Gastrocnemius medialis (tissue), 4 donors: Measurements from ENCODE around the gene FGF23. TPM values are rescaled to one million over a fixed set of nuclear protein-coding genes. Genes with fewer than 3 reads are reported as not detected.

Experiments used
- ATAC-seq, 2 donors: fragments of 150-250 bp; one replicate each; pipeline ENCODE4 v1.9.1; 2016
- DNase-seq, 2 donors: peaks; one replicate each; pipeline ENCODE4 v3.0.0-alpha.2; 2019
- H3K27ac ChIP-seq, 4 donors: fragments of 200-600 bp; sonication (generic); 1 replicate in 1 of 4; 2 replicates in 3 of 4; pipeline ENCODE4 v1.5.1; 2016 to 2018; ENCODE audit warnings: mild to moderate bottlenecking in 2 of 4, moderate library complexity in 1 of 4
- H3K27me3 ChIP-seq, 3 donors: fragments of 200-600 bp; sonication (generic) in 2 of 3; 1 replicate in 1 of 3; 2 replicates in 2 of 3; pipeline versions ENCODE4 v1.5.1 to v1.6.0; 2016 to 2019; ENCODE audit warnings: mild to moderate bottlenecking in 1 of 3, moderate library complexity in 1 of 3
- H3K36me3 ChIP-seq, 2 donors: fragments of 200-600 bp; sonication (generic) in 1 of 2; one replicate each; pipeline ENCODE4 v1.5.1; 2017 to 2018
- H3K4me1 ChIP-seq, 2 donors: fragments of 200-600 bp; sonication (generic) in 1 of 2; one replicate each; pipeline ENCODE4 v1.5.1; 2016 to 2017; ENCODE audit warnings: mild to moderate bottlenecking in 2 of 2
- H3K4me3 ChIP-seq, 4 donors: fragments of 200-600 bp; sonication (generic) in 3 of 4; 1 replicate in 1 of 4; 2 replicates in 3 of 4; pipeline ENCODE4 v1.5.1; 2016 to 2019; ENCODE audit warnings: mild to moderate bottlenecking in 2 of 4
- H3K9me3 ChIP-seq, 3 donors: fragments of 200-600 bp; sonication (generic) in 2 of 3; 1 replicate in 1 of 3; 2 replicates in 2 of 3; pipeline ENCODE4 v1.5.1; 2016 to 2019
- CTCF ChIP-seq, 5 experiments: fragments of 450-650 bp in 3 of 5; fragments of 200-600 bp in 2 of 5; sonication (generic) in 2 of 5; IDR thresholded peaks in 4 of 5; conservative IDR thresholded peaks in 1 of 5; 1 replicate in 4 of 5; 2 replicates in 1 of 5; pipeline ENCODE4 v1.5.1; 2016 to 2019; ENCODE audit warnings: antibody characterized with exemption in 5 of 5, mild to moderate bottlenecking in 3 of 5, moderate library complexity in 3 of 5
- POLR2A ChIP-seq, 2 donors: fragments of 450-650 bp; IDR thresholded peaks; one replicate each; pipeline ENCODE4 v1.6.1; 2017; ENCODE audit warnings: antibody characterized with exemption in 2 of 2, mild to moderate bottlenecking in 2 of 2, moderate library complexity in 2 of 2
- in situ Hi-C, 4 donors: fragments of 200-750 bp; cut with MboI; loops; one replicate each; pipeline versions ENCODE4 v1.15.0 to v1.8.0; 2017; ENCODE audit warnings: low sequenced_read_pairs in 4 of 4
- intact Hi-C: fragments of 100-400 bp; cut with DNase I; formaldehyde crosslinking; loops from one replicate; pipeline ENCODE4 v1.15.1; 2023; ENCODE audit warnings: low total_unique reads
- total RNA-seq, 4 donors: library from RNA; depleted of rRNA; stranded (reverse); fragments of >200 nt; gene quantifications; one replicate each; pipeline versions ENCODE4 v1.1.0 to v1.2.3, GENCODE V29; 2016

Gene FGF23
- total RNA-seq, 4 donors from 2014 or later = not detected

DNA sequence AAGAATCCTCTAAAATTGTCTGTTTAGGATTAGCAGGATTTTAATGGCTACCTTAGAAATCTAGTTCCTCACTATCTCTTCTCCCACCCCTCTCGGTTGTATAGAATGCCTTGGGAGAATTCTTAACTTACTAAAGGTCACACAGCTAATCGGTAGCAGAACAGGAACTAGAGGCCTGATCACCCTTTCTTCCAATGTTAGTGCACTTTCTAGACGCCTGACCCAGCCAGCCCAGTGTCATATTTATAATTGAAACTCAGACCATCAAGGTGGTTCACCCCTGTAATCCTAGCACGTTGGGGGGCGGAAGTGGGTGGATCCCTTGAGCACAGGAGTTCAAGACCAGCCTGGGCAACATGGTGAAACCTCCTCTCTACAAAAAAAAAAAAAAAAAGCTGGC lies 56.8 kb downstream of the FGF23 start:
- no peak overlapping the region for H3K27ac ChIP-seq
- no peaks in the 10 kb centered on the region for H3K27me3 ChIP-seq
- peaks cover 19 to 21% of the 10 kb centered on the region in 2 donors for H3K4me1 ChIP-seq
- TF ChIP-seq POLR2A (IDR thresholded peaks at IDR 0.05) (no peak), CTCF (IDR thresholded peaks at IDR 0.05 in 4 of 5, conservative IDR thresholded peaks at IDR 0.05 in 1 of 5) (no peak)
- no peak overlapping the region for H3K4me3 ChIP-seq
- H3K9me3 ChIP-seq = no peaks in the 10 kb centered on the region
- H3K36me3 ChIP-seq = no peaks in the 10 kb centered on the region
- in situ Hi-C loops (loop anchor here in 2 of 4 donors (25.0 kb wide), 1 partner anchor 215 kb away; the partner anchor contains the start of gene RAD51AP1 (in 2 of the 2)), intact Hi-C loops (loop anchor here (5.0 to 10.0 kb wide), 3 partner anchors 110 to 450 kb away; partner anchors contain the start of genes AKAP3, NDUFA9 and PARP11)
- ATAC-seq (no peak), DNase-seq (no peak)

- Histone ChIP-seq H3K4me1 (peaks cover 13 to 19% of the 10 kb centered on the region in 2 donors), H3K27me3 (no peaks in the 10 kb centered on the region), H3K9me3 (no peaks in the 10 kb centered on the region), H3K27ac (peak within 1 kb of the TSS; percentile 88 to 95 (median 92)), H3K4me3 (peak within 1 kb of the TSS; percentile 84 to 94 (median 92)), H3K36me3 (no peaks in the 10 kb centered on the region)
- ATAC-seq (peak; percentile 92 to 96), DNase-seq (peak; percentile 87 to 91)
- in situ Hi-C loops = loop anchor here in 2 of 4 donors (25.0 kb wide), 1 partner anchor 216 kb away; the partner anchor contains the start of gene RAD51AP1 (in 2 of the 2)
- intact Hi-C loops = loop anchor here (1.0 to 10.0 kb wide), 5 partner anchors 111 to 449 kb away; partner anchors contain the start of genes AKAP3, NDUFA9, PARP11 and RAD51AP1
- TF ChIP-seq CTCF (IDR thresholded peaks at IDR 0.05 in 4 of 5, conservative IDR thresholded peaks at IDR 0.05 in 1 of 5) (no peak), POLR2A (IDR thresholded peaks at IDR 0.05) (peak; percentile 91)
These were observed 58.4 kb downstream of the FGF23 start, which contains the start of gene TIGAR for GRCh38 chr12:4320853-4321701. TSS of gene TIGAR (plus strand) at chr12:4321213. CDS start at chr12:4321272, 59 bp downstream.

DNA sequence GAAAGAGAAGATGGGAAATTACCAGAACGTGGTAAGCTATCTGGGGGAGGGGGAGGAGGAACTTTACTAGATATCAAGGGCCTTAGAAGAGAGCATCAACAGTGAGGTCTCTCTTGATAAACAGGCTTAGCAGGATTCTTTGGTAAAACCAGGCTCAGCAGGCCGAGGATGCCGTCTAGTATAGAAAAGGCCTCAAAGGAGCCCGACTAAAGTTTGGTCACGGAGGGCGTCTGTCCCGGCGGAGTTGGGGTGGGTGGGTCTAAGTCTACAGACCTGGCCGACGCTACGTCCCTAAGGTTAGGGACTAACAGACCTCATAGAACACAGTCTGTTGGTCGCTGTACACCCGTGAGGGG lies 59.0 kb downstream of the FGF23 start:
- ATAC-seq (peak; percentile 64 to 69), DNase-seq (no peak)
- Histone ChIP-seq H3K4me1 (peaks cover 13 to 15% of the 10 kb centered on the region in 2 donors), H3K4me3 (peak overlapping the region; percentile 61 to 94 (median 86)), H3K27ac (peak overlapping the region; percentile 88 to 95 (median 90)), H3K36me3 (no peaks in the 10 kb centered on the region), H3K27me3 (no peaks in the 10 kb centered on the region), H3K9me3 (no peaks in the 10 kb centered on the region)
- TF ChIP-seq POLR2A (IDR thresholded peaks at IDR 0.05) = no peak
- no peak for TF ChIP-seq CTCF (IDR thresholded peaks at IDR 0.05 in 4 of 5, conservative IDR thresholded peaks at IDR 0.05 in 1 of 5)
- in situ Hi-C loops = loop anchor here in 2 of 4 donors (25.0 kb wide), 1 partner anchor 217 kb away; the partner anchor contains the start of gene RAD51AP1 (in 2 of the 2)
- intact Hi-C loops = loop anchor here (1.0 to 10.0 kb wide), 4 partner anchors 112 to 448 kb away; partner anchors contain the start of genes AKAP3, NDUFA9, PARP11 and RAD51AP1

Other genes starting within 250 kb of the FGF23 start
- 1 to 10 TPM; 2.7 to 5.6 (median 3.2) TPM for gene CCND2, start 106.0 kb downstream of the FGF23 start, total RNA-seq
- gene TIGAR, start 58.5 kb downstream of the FGF23 start, total RNA-seq = 1 to 10 TPM; 4.4 to 8.3 (median 6.7) TPM
- gene FGF6, start 66.1 kb upstream of the FGF23 start, total RNA-seq = 1 to 10 TPM in 2 of 4 donors, under 1 TPM in 1, not detected in 1; 0.73 to 5.9 (median 2.2) TPM
- gene RAD51AP1, start 159.2 kb upstream of the FGF23 start, total RNA-seq = 1 to 10 TPM in 2 of 4 donors, under 1 TPM in 1, not detected in 1; 0.65 to 1.7 (median 1.7) TPM
- 10 to 100 TPM; 20.1 to 28.9 (median 21.1) TPM for gene DYRK4, start 182.5 kb upstream of the FGF23 start, total RNA-seq